GM19351 (cell line): ENCODE measurements around the gene TVP23A.

Experiments used
- ATAC-seq: cut with Tn5 transposase; IDR thresholded peaks from one replicate; pipeline ENCODE4 v1.9.1; 2021; ENCODE audit warnings: mild to moderate bottlenecking, moderate library complexity; ENCODE audit not compliant: unreplicated experiment

Gene TVP23A

GRCh38 chr16:10817963-10818941 is at the start of gene TVP23A:
Gene TVP23A (minus strand): TSS chr16:10818794. CDS start chr16:10818493, 301 bp downstream.
- ATAC-seq: no peak

- ATAC-seq: no peak
Observed at GRCh38 chr16:10868104-10868595, 49.6 kb upstream of the TVP23A start.

- no peak for ATAC-seq
Observed at GRCh38 chr16:10867199-10867598, 48.6 kb upstream of the TVP23A start.

GRCh38 chr16:10865991-10866966 is 47.7 kb upstream of the TVP23A start:
- ATAC-seq: no peak

- no peak for ATAC-seq
Observed at GRCh38 chr16:10862438-10862837, 43.8 kb upstream of the TVP23A start.

- ATAC-seq: no peak
Observed at GRCh38 chr16:10859658-10860057, 41.1 kb upstream of the TVP23A start.

GRCh38 chr16:10859020-10859419 is 40.4 kb upstream of the TVP23A start:
- no peak for ATAC-seq

- no peak for ATAC-seq
Observed at GRCh38 chr16:10858203-10858602, 39.6 kb upstream of the TVP23A start.

- ATAC-seq: no peak
Observed at GRCh38 chr16:10856042-10856441, 37.4 kb upstream of the TVP23A start.

- no peak for ATAC-seq
Observed at GRCh38 chr16:10852948-10853347, 34.4 kb upstream of the TVP23A start.

GRCh38 chr16:10852286-10852685 is 33.7 kb upstream of the TVP23A start:
- no peak for ATAC-seq

- no peak for ATAC-seq
Observed at GRCh38 chr16:10851512-10851911, 32.9 kb upstream of the TVP23A start.

GRCh38 chr16:10850478-10850850 is 31.9 kb upstream of the TVP23A start:
- ATAC-seq: no peak

GRCh38 chr16:10849736-10850477 is 31.3 kb upstream of the TVP23A start:
- ATAC-seq: no peak

- ATAC-seq: no peak
Observed at GRCh38 chr16:10847176-10847575, 28.6 kb upstream of the TVP23A start.

- no peak for ATAC-seq
Observed at GRCh38 chr16:10846213-10846998, 27.8 kb upstream of the TVP23A start.

- ATAC-seq: no peak
Observed at GRCh38 chr16:10840703-10841102, 22.1 kb upstream of the TVP23A start.

GRCh38 chr16:10839279-10839666 is 20.7 kb upstream of the TVP23A start:
- no peak for ATAC-seq

GRCh38 chr16:10838621-10839278 is 20.2 kb upstream of the TVP23A start:
- no peak for ATAC-seq
